ENCODE measurements around the gene RERE.

RERE gene

DNA sequence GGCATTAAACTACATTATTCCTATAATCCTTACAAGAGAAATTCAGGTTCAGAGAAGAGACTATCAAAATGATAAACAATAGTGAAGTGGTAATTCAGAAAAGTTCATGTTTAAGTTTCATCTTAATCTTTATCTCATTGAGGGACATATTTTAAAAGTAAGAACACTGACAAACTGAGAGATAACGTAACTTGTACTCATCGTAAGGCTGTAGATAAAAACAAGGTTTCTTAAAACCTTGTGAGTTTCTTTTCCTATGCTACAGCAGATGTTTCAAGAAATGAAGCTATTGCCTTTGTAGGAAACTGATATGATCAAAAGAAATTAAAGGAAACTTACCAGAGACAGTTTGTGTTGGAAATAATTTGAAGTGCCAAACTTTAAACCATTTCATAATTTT, 65.0 kb downstream of the RERE start:
- no peak for TF ChIP-seq NFRKB (IDR thresholded peaks at IDR 0.05)
- no peak for TF ChIP-seq L3MBTL2 (conservative IDR thresholded peaks at IDR 0.05)
- TF ChIP-seq FOXA1 (IDR thresholded peaks at IDR 0.05) = no peak
- no peak for TF ChIP-seq FOXK2 (IDR thresholded peaks at IDR 0.05)
- TF ChIP-seq LEF1 (IDR thresholded peaks at IDR 0.05; ENCODE audit: borderline replicate concordance) = no peak
- no peak for TF ChIP-seq CTBP1 (IDR thresholded peaks at IDR 0.05; ENCODE audit: borderline replicate concordance)
- TF ChIP-seq ZNF384 (IDR thresholded peaks at IDR 0.05) = no peak
- TF ChIP-seq ELF4 (IDR thresholded peaks at IDR 0.05) = no peak
- no peak for DNase-seq (ENCODE audit: extremely low spot score)
- ChIA-PET POLR2A (no interaction called here), CTCF (interaction anchor here (0.7 to 1.1 kb wide), 4 partner anchors 26 to 107 kb away, joined by 3 to 4 read pairs (median 4); no protein-coding TSS in a partner anchor)

DNA sequence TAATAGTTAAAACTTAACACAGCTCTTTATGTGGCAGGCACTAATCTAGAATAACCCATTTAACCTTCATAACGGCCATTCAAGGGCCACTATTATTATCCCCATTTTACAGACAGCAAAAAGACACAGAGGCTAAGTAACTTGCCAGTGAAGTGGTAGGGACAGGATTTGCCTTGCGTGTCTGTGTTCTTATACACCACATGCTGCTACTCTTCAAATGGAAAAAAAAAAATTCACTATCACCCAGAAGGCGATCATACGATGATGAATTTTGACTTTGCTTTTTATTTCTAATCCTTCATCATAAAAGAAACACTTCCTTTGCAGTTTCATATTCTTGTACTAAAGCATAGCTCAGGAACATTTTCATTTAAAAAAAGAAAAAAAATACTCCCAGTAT, 65.5 kb downstream of the RERE start:
- DNase-seq (ENCODE audit: extremely low spot score) = no peak
- no peak for TF ChIP-seq LEF1 (IDR thresholded peaks at IDR 0.05; ENCODE audit: borderline replicate concordance)
- TF ChIP-seq FOXK2 (IDR thresholded peaks at IDR 0.05) = no peak
- TF ChIP-seq CTBP1 (IDR thresholded peaks at IDR 0.05; ENCODE audit: borderline replicate concordance) = no peak
- TF ChIP-seq NFRKB (IDR thresholded peaks at IDR 0.05) = no peak
- no peak for TF ChIP-seq SUZ12 (IDR thresholded peaks at IDR 0.05)
- no peak for TF ChIP-seq ZNF384 (IDR thresholded peaks at IDR 0.05)
- TF ChIP-seq TARDBP (IDR thresholded peaks at IDR 0.05) = no peak
- no peak for TF ChIP-seq FOXA1 (IDR thresholded peaks at IDR 0.05)
- no peak for TF ChIP-seq ARNT (IDR thresholded peaks at IDR 0.05)
- no peak for TF ChIP-seq ELF4 (IDR thresholded peaks at IDR 0.05)
- CTCF ChIA-PET = interaction anchor here (0.6 to 1.1 kb wide), 4 partner anchors 25 to 109 kb away, joined by 4 read pairs; no protein-coding TSS in a partner anchor
- POLR2A ChIA-PET = no interaction called here

DNA sequence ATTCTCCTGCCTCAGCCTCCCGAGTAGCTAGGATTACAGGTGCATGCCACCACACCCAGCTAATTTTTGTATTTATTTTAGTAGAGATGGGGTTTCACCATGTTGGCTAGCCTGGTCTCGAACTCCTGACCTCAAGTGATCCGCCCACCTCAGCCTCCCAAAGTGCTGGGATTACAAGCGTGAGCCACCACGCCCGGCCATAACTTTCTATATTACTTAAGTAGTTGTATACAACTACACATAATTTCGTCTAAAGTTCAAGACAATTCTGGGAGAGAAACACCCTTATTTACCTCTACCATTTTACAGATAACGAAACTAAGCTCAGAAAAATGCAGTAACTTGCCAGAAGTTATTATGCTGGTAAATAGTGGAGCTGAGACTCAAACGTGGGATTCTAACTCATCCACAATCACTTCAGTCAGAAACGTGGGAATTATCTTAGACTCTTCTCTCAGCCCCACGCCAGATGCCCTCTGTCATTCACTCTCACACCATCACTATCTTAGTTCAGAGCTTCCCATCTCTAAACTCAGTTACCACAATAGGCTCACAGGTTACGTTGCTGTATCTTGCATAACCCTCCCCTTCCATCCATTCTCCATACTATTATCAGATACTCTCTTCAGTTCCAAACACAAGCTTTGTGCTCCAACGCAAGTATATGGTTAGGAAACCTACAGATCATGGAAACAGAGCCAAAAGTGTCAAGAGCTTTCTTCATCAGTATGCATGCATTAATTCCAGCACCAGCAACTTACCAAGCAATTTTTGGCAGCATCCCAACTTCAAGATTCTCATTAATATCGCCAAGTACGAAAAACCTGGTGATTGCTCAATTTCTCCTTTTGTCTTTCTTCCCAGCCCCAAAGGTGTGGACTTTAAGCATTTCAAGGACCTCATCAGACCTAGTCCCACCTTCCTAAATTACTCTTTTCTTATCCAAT, 69.3 kb downstream of the RERE start:
- CTCF ChIA-PET = interaction anchor here (2.1 kb wide), 1 partner anchor 101 kb away, joined by 8 read pairs; no protein-coding TSS in a partner anchor
- TF ChIP-seq FOXK2 (IDR thresholded peaks at IDR 0.05) (no peak), LEF1 (IDR thresholded peaks at IDR 0.05; ENCODE audit: borderline replicate concordance) (no peak), ELF4 (IDR thresholded peaks at IDR 0.05) (no peak), SUZ12 (IDR thresholded peaks at IDR 0.05) (no peak), ARNT (IDR thresholded peaks at IDR 0.05) (no peak), BHLHE40 (IDR thresholded peaks at IDR 0.05; ENCODE audit: borderline replicate concordance) (no peak), ZNF384 (IDR thresholded peaks at IDR 0.05) (no peak), FOXA1 (IDR thresholded peaks at IDR 0.05) (no peak)

DNA sequence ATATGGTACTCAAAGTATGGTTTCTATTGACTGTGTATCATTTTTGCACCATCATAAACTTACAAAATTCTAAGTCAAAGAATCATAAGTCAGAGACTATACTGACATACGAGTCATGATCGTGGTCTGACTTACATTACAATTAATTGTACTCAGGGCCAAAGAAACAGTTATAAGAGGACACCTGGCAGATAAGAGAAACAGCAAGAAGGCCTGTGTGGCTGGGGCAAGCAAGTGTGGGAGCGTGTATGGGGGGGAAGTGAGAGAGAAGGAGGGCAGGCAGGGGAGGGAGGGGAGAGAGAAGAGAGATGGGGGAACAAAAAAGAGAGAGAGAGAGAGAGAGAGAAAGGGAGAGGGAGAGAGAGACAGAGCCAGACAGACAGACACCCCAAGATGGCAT, 70.9 kb downstream of the RERE start:
- TF ChIP-seq TARDBP (IDR thresholded peaks at IDR 0.05) = no peak
- POLR2A ChIA-PET = no interaction called here
- DNase-seq (ENCODE audit: extremely low spot score) = no peak
- CTCF ChIA-PET = no interaction called here

More for the DNA sequence above, 69.3 kb downstream of the RERE start:
- DNase-seq (ENCODE audit: extremely low spot score) = no peak
- POLR2A ChIA-PET = no interaction called here

DNA sequence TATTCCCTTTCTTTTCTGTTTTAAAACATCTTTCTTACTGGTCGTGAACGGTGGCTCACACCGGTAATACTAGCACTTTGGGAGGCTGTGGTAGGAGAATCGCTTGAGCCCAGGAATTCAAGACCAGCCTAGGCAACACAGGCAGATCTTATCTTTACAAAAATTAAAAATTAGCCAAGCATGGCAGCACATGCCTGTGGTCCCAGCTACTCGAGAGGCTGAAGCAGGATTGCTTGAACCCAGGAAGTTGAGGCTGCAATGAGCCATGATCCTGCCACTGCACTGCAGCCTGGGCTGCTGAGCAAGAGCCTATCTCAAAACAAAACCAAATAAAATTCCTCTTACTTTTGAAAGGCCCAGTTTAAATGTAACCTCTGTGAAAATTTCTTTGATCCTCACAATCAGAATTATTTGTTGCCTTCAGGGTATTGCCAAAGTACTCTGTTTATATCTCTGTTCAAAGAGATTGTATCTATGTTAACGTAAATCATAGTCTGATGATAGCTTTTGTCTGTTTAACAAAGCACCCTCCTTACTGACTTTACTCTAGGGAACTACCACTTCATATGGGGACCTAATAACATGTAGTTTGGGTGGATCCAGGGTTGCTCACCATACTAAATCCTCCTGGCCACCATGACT, 71.6 kb downstream of the RERE start:
- TF ChIP-seq ARNT (IDR thresholded peaks at IDR 0.05) (no peak), L3MBTL2 (conservative IDR thresholded peaks at IDR 0.05) (no peak)
- DNase-seq (ENCODE audit: extremely low spot score) = no peak
- POLR2A ChIA-PET = no interaction called here
- CTCF ChIA-PET = no interaction called here

DNA sequence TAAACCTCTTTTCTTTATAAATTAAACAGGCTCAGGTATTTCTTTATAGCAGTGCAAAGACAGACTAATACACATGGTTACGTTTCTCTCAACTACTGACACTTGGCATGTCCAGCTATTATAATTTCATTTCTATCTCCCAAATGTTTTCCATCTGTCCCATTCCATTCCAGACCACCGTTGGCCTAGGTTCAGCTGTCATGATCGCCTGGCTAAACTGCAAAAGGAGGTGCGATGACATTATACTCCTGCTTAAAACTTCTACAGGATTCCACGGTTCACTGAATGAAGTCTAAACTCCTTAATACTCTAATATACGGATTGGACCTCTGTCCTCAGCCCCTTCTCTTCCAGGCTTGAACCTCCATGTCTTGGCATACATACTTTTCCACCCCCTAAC, 72.1 kb downstream of the RERE start:
- TF ChIP-seq HDGF (IDR thresholded peaks at IDR 0.05; ENCODE audit: borderline replicate concordance) (no peak), SP1 (IDR thresholded peaks at IDR 0.05) (no peak), LEF1 (IDR thresholded peaks at IDR 0.05; ENCODE audit: borderline replicate concordance) (no peak), FOXM1 (IDR thresholded peaks at IDR 0.05; ENCODE audit: borderline replicate concordance) (no peak), ELF4 (IDR thresholded peaks at IDR 0.05) (no peak), ARNT (IDR thresholded peaks at IDR 0.05) (no peak), L3MBTL2 (conservative IDR thresholded peaks at IDR 0.05) (no peak), FOXK2 (IDR thresholded peaks at IDR 0.05) (no peak), TARDBP (IDR thresholded peaks at IDR 0.05) (no peak), NFRKB (IDR thresholded peaks at IDR 0.05) (no peak), BHLHE40 (IDR thresholded peaks at IDR 0.05; ENCODE audit: borderline replicate concordance) (no peak), FOXA1 (IDR thresholded peaks at IDR 0.05) (no peak), ZNF384 (IDR thresholded peaks at IDR 0.05) (no peak), CTBP1 (IDR thresholded peaks at IDR 0.05; ENCODE audit: borderline replicate concordance) (no peak), SUZ12 (IDR thresholded peaks at IDR 0.05) (no peak)
- TF ChIP-seq, protein P1, sequence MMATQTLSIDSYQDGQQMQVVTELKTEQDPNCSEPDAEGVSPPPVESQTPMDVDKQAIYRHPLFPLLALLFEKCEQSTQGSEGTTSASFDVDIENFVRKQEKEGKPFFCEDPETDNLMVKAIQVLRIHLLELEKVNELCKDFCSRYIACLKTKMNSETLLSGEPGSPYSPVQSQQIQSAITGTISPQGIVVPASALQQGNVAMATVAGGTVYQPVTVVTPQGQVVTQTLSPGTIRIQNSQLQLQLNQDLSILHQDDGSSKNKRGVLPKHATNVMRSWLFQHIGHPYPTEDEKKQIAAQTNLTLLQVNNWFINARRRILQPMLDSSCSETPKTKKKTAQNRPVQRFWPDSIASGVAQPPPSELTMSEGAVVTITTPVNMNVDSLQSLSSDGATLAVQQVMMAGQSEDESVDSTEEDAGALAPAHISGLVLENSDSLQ (IDR thresholded peaks at IDR 0.05) = no peak
- no peak for DNase-seq (ENCODE audit: extremely low spot score)
- ChIA-PET POLR2A (no interaction called here), CTCF (no interaction called here)

DNA sequence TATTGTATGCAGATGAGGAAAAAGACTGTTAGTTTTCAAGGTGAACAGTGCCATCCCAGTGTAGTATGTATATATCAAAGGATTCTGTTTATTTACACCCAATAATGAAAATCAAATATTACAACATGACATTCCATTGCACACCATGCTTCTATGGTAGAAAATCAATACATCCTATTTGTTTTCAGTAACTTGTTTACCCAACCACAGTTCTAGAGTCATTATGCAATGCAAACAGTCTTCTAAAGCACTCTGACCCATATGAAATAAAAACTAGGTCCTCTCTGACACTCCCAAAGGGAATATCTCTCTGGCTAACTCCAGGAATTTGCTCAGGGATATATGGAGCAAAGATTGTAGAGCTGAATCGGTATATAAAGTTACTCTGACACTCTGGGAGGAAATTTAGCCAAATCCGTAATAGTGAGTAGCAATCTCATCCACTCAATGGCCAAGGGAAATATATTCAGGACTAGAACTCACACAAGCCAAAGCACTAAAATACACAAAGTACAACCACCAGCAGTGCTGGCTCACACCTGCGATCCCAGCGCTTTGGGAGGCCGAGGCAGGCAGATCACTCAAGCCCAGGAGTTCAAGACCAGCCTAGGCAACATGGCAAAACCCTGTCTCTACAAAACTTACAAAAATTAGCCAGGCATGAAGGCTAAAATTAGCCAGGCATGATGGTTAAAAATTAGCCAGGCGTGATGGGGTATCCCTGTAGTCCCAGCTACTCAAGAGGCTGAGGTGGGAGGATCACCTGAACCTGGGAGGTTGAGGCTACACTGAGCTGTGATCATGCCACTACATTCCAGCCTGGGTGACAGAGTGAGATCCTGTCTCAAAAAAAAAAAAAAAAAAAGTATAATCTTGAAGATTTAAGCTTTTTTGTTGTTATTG, 75.2 kb downstream of the RERE start:
- ChIA-PET CTCF (no interaction called here), POLR2A (no interaction called here)
- no peak for TF ChIP-seq L3MBTL2 (conservative IDR thresholded peaks at IDR 0.05)
- TF ChIP-seq ARNT (IDR thresholded peaks at IDR 0.05) = no peak
- TF ChIP-seq BHLHE40 (IDR thresholded peaks at IDR 0.05; ENCODE audit: borderline replicate concordance) = no peak
- TF ChIP-seq HDGF (IDR thresholded peaks at IDR 0.05; ENCODE audit: borderline replicate concordance) = no peak
- no peak for TF ChIP-seq FOXA1 (IDR thresholded peaks at IDR 0.05)
- TF ChIP-seq ELF4 (IDR thresholded peaks at IDR 0.05) = no peak
- TF ChIP-seq, protein P1 (IDR thresholded peaks at IDR 0.05) = no peak
- TF ChIP-seq FOXK2 (IDR thresholded peaks at IDR 0.05) = no peak
- no peak for TF ChIP-seq ZNF384 (IDR thresholded peaks at IDR 0.05)
- no peak for TF ChIP-seq CTBP1 (IDR thresholded peaks at IDR 0.05; ENCODE audit: borderline replicate concordance)
- TF ChIP-seq SUZ12 (IDR thresholded peaks at IDR 0.05) = no peak
- TF ChIP-seq SP1 (IDR thresholded peaks at IDR 0.05) = no peak
- TF ChIP-seq NFRKB (IDR thresholded peaks at IDR 0.05) = no peak
- TF ChIP-seq TARDBP (IDR thresholded peaks at IDR 0.05) = no peak
- no peak for TF ChIP-seq LEF1 (IDR thresholded peaks at IDR 0.05; ENCODE audit: borderline replicate concordance)
- TF ChIP-seq FOXM1 (IDR thresholded peaks at IDR 0.05; ENCODE audit: borderline replicate concordance) = no peak
- DNase-seq (ENCODE audit: extremely low spot score) = no peak
